GM19351 (cell line): ENCODE data around the gene TRIM75.
A peak's percentile ranks its signal among the peaks of the same experiment; 100 is the strongest.
"Not testable (repeated sequence)": the region's sequence is repeated elsewhere in the genome, so short reads cannot be mapped to it uniquely, and the experiment has no call there.

ENCODE experiments used
- ATAC-seq: cut with Tn5 transposase; IDR thresholded peaks from one replicate; pipeline ENCODE4 v1.9.1; 2021; ENCODE audit warnings: mild to moderate bottlenecking, moderate library complexity; ENCODE audit not compliant: unreplicated experiment

TRIM75 gene

DNA sequence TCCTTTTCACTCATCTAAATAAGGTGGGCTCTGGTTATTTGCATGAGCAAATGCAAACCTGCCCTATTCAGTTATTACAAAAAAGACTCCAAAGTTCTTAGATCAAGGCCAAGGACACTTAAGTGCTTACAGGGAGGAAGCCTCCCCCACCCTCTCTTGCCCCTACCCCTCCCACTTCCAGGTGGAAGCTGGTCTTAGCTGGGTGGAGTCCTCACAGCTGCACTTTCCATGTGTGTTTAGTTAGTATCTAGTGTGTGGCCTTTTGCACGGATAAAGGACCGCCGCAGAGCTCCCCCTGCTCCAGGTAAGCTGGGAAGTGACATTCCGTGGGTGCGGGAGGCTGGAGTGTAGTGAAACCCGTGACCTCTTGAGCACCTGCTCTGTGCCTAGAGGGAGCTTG lies at the start of gene TRIM75:
TRIM75 (plus strand) TSS at position 222 of the 400 bp plus-strand sequence. CDS start 5,282 bp downstream, outside the sequence.
- no peak for ATAC-seq

DNA sequence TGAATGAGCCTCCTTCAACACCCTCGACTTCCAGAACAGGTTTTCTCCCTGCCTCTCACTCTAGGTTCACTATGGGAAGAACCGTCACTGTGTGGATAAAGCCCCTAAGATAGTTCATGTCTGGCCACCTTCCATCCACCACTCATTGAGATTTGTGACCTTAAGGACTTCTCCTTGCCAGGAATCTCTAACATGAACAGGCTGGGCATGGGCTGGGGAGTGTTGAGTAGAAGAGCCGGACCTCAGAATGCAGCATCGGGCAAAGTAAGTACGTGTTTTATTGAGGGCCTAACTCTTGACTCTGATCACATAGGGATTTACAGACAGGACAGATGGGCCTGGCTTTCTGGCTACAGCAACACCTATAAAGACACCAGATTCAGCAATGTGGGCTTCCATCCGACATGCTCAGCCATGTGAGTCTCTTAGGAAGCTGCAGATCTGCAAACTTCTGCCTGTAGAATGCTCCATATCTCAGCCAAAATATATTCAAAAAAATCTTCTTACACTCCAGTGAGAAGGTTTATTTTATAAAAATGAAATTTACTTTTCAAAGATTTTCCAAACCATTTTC lies 48.2 kb upstream of the TRIM75 start:
- no peak for ATAC-seq

DNA sequence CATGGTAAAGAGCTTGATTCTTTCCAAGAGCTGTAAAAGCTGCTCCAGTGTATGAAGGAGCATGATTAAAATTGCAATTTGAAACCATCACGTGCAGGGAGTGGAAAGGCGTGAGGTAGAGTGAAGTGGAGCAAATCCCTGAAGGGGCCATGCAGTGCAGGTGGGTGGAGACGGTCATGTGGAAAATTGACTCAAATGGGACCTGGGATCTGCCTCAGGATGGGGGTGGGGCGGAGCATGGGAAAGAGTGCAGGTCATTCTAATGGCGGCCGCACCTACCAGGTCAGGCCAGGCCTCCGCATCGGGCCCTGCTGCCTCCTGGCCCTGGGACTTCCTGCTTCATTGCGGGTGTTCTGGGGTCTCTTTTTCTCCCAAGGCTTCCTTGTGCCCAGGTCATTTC lies 47.2 kb upstream of the TRIM75 start:
- ATAC-seq: no peak

DNA sequence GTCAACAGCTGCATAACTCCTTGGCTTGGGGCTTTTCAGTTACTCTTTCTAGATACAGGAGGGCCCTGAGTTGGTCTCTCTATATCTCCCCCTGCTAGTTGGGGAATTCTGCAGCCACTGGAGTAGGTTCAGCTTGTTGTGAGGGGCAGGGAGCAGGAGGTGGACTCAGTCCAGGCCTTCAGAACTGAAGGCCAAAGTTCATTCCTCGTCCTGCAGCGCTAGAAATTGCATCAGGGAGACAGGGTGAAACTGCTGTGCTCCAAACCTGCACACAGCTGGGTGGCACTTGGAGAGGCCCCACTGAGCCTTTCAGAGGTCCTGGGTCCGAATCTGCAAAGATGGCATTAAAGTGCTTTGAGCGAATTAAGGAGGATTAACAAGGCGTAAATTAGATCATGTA lies 46.8 kb upstream of the TRIM75 start:
- ATAC-seq: no peak

DNA sequence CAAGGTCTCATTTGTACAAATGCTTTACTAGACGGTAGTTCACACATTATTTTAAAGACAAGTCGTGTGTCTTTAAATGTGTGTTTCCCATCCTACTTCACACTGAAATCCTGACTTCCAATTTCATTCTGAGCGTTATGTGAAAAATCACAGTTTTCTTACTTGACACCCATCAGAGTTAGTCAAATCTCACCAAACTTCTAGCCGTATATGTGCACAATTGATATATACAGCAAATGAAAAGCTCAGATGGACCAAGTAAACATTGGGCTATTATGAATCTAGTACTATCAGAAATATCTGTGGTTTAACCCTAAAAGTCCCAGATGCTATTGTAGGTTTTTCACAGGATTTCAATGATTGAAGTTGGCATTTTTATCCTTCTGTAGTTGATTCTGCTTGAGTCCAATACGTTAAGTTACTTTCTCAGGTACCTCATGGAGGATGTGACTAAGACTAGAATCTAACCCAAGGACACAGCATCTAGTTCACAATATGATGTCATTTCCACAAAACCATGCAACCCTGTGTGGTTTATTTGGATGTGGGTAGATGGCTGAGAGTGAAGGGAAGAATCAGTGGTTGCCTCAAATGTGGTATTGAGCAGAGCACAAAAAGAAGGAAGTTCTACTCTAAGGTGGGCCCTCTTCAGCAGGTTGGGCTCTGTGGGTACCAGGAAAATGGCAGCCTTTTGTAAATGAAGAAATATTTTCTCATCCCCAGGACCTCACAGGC lies 44.0 kb upstream of the TRIM75 start:
- peak; percentile 96 for ATAC-seq

DNA sequence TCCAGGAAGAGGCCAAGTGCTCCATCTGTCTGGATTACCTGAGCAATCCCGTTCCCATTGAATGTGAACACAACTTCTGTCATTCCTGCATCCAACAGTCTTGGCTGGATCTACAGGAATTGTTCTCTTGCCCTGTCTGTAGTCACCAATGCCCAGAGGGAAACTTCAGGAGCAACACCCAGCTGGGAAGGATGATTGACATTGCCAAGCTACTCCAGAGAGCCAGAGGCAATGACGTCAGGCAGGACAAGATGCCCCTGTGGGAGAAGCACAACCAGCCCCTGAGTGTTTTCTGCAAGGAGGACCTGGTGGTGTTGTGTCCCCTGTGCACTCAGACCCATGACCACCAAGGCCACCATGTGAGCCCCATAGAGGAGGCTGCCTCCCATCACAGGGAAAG lies 43.2 kb upstream of the TRIM75 start:
- ATAC-seq: no peak

DNA sequence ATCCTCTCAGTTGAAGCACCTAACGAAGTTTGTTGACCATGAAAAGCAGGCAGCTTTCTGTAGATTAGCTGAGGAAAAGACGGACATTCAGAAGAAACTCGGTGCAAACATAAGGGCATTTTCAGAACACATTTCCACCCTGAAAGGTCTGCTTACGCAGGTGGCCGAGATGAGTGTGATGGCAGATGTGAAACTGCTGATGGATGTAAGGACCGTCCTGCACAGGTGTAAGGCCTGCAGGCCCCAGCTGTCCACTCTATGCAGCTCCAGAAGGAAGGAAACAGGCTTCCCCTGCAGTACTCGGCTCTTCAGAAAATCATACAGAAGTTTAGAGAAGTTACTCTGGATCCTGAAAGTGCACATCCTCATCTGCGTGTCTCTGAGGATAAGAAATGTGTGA lies 42.7 kb upstream of the TRIM75 start:
- no peak for ATAC-seq

DNA sequence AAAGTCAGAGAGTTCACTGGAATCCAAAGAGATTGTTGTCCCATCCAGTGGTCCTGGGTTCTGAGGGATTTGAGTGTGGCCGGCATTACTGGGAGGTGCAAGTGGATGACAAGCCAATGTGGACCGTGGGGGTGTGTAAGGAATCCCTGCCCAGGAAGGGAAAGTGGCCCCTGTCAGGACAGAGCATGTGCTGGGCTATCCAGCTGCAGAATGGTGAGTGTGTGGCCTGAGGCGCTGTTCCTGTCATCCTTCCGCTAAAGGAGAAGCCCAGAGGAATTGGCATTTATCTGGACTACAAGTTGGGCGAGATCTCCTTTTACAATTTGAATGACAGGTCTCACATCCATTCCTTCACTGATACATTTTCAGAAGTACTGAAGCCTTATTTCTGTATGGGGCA lies 42.3 kb upstream of the TRIM75 start:
- ATAC-seq: no peak

DNA sequence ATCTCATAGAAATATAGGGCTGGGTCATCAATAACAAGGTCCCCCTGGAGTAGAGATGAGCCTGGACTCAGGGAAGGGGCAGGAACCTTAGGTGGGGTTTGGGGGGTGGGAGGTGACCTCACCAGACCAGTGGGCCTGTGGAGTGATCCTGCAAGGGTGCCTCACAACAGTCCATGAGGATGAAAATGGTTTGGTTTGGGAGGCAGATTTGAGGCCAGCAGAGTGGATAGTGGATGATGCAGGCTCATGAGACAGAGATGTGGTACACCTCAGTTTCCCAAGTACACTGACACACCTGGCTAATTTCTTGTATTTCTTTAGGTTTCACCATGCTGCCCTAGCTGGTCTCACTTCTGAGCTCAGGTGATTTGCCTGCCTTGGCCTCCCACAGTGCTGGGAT lies 40.0 kb upstream of the TRIM75 start:
- no peak for ATAC-seq

DNA sequence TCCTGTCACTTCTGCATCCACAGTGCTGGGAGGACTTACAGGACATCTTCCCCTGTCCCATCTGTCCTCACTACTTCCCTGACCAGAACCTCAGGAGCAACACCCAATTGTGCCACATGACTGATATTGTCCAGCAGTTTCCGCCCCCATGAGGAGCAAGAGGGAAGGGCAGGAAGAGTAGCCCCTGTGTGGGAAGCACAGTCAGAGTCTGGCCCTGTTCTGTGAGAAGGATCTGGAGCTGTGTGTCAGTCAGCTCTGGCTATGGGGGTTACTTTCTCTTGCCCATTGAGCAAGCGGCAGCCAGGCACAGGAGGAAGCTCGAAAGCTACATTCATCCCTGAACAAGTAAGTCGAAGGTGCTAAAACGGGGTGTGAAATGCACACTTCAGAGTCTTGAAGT lies 36.7 kb upstream of the TRIM75 start:
- ATAC-seq: peak; percentile 62

DNA sequence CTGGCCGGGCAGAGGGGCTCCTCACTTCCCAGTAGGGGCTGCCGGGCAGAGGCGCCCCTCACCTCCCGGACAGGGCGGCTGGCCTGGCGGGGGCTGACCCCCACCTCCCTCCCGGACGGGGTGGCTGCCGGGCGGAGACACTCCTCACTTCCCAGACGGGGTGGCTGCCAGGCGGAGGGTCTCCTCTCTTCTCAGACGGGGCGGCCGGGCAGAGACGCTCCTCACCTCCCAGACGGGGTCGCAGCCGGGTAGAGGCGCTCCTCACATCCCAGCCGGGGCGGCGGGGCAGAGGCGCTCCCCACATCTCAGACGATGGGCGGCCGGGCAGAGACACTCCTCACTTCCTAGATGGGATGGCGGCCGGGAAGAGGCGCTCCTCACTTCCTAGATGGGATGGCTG lies 33.7 kb upstream of the TRIM75 start:
- ATAC-seq: not testable (repeated sequence)

DNA sequence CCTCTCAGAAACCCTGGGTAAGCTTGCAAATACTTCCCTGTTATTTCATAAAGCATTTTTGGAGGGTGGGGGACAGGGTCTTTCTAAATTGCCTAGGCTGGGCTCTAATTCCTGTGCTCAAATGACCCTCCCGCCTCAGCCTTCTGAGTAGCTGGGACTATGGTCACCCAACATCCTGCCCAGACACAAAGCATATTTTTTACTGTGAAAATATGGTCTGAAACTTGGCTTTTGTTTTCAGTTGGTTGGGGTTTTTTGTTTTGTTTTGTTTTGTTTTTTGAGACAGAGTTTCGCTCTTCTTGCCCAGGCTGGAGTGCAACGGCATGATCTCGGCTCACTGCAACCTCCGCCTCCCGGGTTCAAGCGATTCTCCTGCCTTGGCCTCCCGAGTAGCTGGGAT lies 27.9 kb upstream of the TRIM75 start:
- ATAC-seq: not testable (repeated sequence)

DNA sequence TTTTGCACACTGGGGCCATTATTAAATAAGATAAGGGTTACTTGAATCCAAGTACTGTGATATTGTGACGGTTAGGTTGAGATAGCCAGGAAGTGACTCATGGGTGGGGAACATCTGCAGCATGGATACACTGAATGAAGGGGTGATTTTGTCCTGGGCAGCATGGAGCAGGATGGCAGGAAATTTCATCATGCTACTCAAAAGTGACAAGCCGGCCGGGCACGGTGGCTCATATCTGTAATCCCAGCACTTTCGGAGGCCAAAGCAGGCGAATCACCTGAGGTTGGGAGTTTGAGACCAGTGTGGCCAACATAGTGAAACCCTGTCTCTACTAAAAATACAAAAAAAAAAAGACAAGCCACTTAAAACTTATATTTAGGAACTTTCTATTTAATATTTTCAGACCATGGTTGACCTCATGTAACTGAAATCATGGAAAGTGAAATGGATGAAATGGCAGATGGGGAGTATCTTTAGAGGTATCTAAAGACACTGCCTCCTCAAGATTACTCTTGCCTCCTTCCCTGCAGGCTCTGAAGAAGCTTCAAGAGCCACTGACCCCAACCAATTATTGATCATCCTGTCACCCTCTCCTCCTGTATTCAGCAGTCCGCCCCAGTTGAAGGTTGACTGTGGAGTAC lies 25.8 kb upstream of the TRIM75 start:
- ATAC-seq: no peak

DNA sequence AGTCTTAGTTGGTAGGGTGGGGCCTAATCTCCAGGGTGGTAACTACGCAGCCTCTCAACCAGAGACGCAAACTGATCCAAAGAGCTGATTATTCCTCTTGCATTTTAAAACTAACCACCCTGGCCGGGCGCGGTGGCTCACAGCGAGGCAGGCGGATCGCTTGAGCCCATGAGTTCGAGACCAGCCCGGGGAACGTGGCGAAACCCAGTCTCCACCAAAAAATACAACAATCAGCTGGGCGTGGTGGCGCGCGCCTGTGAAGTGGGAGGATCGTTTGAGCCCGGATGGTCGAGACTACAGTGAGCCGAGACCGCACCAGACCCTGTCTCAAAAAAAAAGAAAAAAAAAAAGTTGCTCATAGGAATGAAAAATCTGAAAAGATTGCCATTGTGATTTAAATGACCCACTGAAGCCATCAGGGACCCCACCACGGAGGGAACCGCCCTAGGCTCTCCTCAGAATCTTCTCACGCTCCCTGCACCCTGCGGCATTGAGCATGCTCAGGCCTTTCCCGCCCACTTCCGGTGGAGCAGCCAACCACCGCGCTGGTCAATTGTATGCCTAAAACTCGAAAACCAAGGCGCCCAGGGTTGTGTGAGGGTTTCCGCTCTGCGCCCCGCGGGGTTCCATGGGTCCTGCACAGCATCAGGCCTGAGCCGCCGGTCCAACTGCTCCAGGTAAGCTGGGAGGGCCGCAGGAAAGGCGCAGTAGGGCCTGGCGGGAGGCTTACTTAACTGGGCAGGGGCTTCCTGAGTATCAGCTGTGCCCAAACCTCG lies 22.0 kb upstream of the TRIM75 start, which contains the start of gene TRIM60:
TRIM60 (plus strand) TSS at position 564 of the 776 bp plus-strand sequence. CDS start 8,074 bp downstream, outside the sequence.
- no peak for ATAC-seq

DNA sequence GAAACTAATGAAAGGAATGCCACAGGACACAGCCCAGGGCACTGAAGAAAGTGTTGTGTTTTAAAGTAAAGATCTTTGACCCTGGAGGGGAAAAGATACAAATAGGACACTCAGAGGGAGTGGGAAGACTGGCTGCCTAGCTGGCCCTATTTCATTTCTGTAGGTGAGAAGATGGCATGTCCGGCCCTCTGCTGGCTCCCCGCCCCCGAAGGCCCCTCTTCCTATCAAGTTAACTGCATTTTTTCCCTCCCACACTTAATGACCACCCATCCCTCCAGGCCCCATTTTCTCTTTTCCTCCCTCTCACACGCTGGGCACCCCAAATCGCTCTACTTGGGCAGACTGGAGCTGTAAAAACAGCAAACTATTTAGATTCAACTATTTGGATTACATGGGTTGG lies 5.5 kb upstream of the TRIM75 start:
- ATAC-seq: no peak

DNA sequence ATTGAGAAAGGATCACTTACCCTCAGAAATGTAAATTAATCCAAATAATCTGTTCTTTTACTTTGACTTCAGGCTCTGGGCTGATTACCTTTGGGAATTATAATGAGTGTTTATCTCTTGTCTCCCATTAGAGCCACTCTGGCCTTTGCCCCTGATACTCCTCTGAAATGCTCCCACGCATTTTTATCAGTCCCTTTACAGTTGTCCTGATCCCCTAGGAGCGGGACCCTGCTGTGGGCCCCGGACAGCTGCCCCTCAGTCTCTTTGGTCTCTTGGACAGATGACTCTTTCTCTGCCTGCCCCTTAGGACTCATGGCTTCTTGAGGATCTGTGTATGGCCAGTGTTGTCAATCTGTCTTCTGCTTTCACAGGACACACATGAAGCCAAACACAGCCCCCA lies 1.0 kb upstream of the TRIM75 start:
- no peak for ATAC-seq

DNA sequence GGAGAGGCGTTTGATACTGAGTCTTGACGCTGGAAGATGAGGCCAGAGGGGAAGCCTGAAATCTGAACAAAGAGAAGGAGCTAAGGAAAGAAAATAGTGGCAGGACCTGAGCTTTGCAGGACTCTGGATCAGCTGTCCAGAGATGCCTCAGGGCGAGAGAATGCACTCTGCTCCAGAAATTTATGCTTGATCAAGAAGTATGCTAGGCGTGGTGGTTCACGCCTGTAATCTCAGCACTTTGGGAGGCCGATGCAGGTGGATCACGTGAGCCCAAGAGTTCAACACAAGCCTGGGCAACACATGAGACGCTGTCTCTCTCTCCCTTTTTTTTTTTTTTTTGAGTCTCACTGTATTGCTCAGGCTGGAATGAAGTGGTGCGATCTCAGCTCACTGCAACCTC lies 1.9 kb downstream of the TRIM75 start:
- ATAC-seq: no peak

DNA sequence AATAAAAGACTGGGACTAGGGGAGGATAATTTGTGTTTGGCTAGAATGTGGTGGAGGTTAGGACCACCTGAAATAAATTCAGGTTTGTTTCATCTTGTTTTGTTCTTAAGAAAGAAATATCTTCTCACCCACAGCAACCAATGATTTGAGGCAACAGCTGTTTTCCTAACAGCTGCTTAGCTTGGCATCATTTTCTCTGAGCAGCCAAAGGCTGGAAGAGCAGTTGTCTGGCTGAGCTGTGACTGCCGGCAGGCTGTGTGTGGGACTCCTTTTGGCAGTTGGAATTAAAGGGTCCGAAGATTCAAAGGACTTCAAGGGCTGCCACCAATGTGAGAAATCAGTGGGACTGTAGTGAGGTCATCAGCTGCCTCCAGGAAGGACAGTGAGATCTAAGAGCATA lies 5.0 kb downstream of the TRIM75 start:
- no peak for ATAC-seq

DNA sequence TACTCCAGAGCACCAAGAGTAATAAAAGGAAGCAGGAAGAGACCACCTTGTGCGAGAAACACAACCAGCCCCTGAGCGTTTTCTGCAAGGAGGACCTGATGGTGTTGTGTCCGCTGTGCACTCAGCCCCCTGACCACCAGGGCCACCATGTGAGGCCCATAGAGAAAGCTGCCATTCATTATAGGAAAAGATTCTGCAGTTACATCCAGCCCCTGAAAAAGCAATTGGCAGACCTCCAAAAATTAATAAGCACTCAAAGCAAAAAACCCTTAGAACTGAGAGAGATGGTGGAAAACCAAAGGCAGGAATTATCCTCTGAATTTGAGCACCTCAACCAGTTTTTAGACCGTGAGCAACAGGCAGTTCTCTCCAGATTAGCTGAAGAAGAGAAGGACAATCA lies 5.7 kb downstream of the TRIM75 start:
- no peak for ATAC-seq

DNA sequence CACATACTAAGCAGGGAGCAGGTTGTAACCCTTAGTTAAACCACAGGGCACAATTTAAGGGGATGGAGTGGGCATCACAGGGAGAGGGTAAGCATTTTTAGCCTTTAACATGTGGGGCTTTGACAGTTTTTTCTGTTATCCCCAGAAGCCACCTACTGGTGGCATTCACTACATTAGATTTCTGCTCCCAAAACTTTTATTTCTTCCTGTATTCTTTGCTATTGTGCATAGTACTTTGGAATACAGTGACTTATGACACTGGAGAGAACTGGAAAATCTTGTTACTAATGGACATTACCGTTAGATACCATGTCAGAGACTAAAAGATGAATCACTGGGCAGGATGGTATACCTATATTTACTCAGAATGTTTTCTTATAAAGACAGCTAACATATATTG lies 7.3 kb downstream of the TRIM75 start:
- no peak for ATAC-seq

DNA sequence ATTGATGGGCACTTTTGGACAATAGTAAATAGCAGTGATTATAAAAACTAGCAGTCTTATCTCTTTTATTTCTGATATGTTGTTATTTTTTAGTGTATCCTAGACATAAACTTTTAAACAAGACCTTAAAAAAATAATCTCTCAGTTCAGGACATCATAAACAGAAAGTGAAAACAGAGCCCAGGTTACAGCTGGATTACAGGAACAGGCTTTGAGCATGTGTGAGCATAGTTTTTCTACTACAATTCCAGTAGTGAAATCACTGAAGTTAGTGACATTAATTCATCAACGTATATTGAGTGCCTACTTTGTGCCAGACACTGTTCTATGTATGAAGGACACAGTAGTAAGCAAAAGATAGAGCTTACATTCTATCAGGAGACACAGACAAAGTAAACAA lies 16.9 kb downstream of the TRIM75 start:
- no peak for ATAC-seq
